SK-N-SH (cell line): Measurements from ENCODE around the gene SLC2A5. TPM values are rescaled to one million over a fixed set of nuclear protein-coding genes. Genes with fewer than 3 reads are reported as not detected.

Experiments used
- CTCF ChIA-PET: fragments of 300-600, 350-600 bp; formaldehyde crosslinking; extraction: SDS; loops from one replicate; lab custom pipeline; 2021; lab: Yijun Ruan, JAX
- POLR2A ChIA-PET: fragments of 350-600 bp; sonication (Branson Sonifier 250); formaldehyde crosslinking; extraction: SDS; loops from one replicate; lab custom pipeline; 2020; ENCODE audit warnings: antibody characterized with exemption, inconsistent platforms; lab: Yijun Ruan, JAX
- DNase-seq: peaks from one replicate; pipeline ENCODE4 v3.0.0; 2012
- H2AFZ ChIP-seq: fragments of 200-600 bp; sonication (generic); 2 replicates; pipeline ENCODE4 v1.8.1; 2016; ENCODE audit warnings: antibody characterized with exemption, mild to moderate bottlenecking, low read depth
- H3F3A ChIP-seq: fragments of 200-600 bp; sonication (generic); replicated peaks from 2 replicates; pipeline ENCODE3; 2016; ENCODE audit warnings: antibody characterized with exemption, mild to moderate bottlenecking; ENCODE audit not compliant: insufficient read depth
- H3K27ac ChIP-seq, 2 experiments: fragments of 200-500 bp in 1 of 2; fragments of 200-600 bp in 1 of 2; sonication (Bioruptor generic) in 1 of 2; sonication (generic), shearing (Covaris generic) in 1 of 2; 2 replicates each; pipeline versions ENCODE4 v1.5.1 to v1.6.1; 2014 to 2016; ENCODE audit warnings: low read depth in 2 of 2, inconsistent platforms in 1 of 2, low read length in 1 of 2, mild to moderate bottlenecking in 1 of 2, mixed read lengths in 1 of 2
- H3K27me3 ChIP-seq: fragments of 200-600 bp; sonication (generic), shearing (Covaris generic); 2 replicates; pipeline ENCODE4 v1.6.1; 2016; ENCODE audit warnings: mixed run types; ENCODE audit not compliant: insufficient read depth
- H3K36me3 ChIP-seq, 2 experiments: fragments of 200-500 bp in 1 of 2; fragments of 200-600 bp in 1 of 2; sonication (Bioruptor generic) in 1 of 2; sonication (generic) in 1 of 2; replicated peaks in 1 of 2; 2 replicates each; pipeline versions ENCODE3 to v1.5.1; 2014 to 2016; ENCODE audit warnings: low read length in 1 of 2, mild to moderate bottlenecking in 1 of 2; ENCODE audit not compliant: insufficient read depth in 2 of 2, control insufficient read depth in 1 of 2
- H3K4me1 ChIP-seq, 2 experiments: fragments of 200-500 bp in 1 of 2; fragments of 200-600 bp in 1 of 2; sonication (Bioruptor generic) in 1 of 2; sonication (generic), shearing (Covaris generic) in 1 of 2; 2 replicates each; pipeline versions ENCODE4 v1.5.1 to v1.6.1; 2014 to 2016; ENCODE audit warnings: low read depth in 1 of 2, low read length in 1 of 2, mixed run types in 1 of 2; ENCODE audit not compliant: insufficient read depth in 2 of 2, control insufficient read depth in 1 of 2
- H3K4me2 ChIP-seq: fragments of 200-600 bp; sonication (generic), shearing (Covaris generic); 2 replicates; pipeline ENCODE4 v1.6.1; 2017; ENCODE audit warnings: mixed run types
- H3K4me3 ChIP-seq, 2 experiments: fragments of 200-500 bp in 1 of 2; fragments of 200-600 bp in 1 of 2; sonication (Bioruptor generic) in 1 of 2; sonication (generic), shearing (Covaris generic) in 1 of 2; 2 replicates each; pipeline versions ENCODE4 v1.5.1 to v1.8.1; 2014 to 2016; ENCODE audit warnings: low read depth in 2 of 2, inconsistent platforms in 1 of 2, low read length in 1 of 2, mild to moderate bottlenecking in 1 of 2, mixed read lengths in 1 of 2, moderate library complexity in 1 of 2
- H3K79me2 ChIP-seq: fragments of 200-600 bp; sonication (generic); 2 replicates; pipeline ENCODE4 v1.8.1; 2017; ENCODE audit warnings: mild to moderate bottlenecking; ENCODE audit not compliant: insufficient read depth
- H3K9ac ChIP-seq: fragments of 200-600 bp; sonication (generic); 2 replicates; pipeline ENCODE4 v1.6.1; 2017; ENCODE audit warnings: mixed run types
- H3K9me2 ChIP-seq: fragments of 200-600 bp; sonication (generic); 2 replicates; pipeline ENCODE4 v1.6.1; 2017; ENCODE audit warnings: mixed run types
- H3K9me3 ChIP-seq: fragments of 200-600 bp; sonication (generic); 2 replicates; pipeline ENCODE4 v1.6.1; 2017; ENCODE audit warnings: mixed run types, mild to moderate bottlenecking, moderate library complexity
- H4K20me1 ChIP-seq: fragments of 200-600 bp; sonication (generic); 2 replicates; pipeline ENCODE4 v1.6.1; 2017; ENCODE audit warnings: mild to moderate bottlenecking, mixed run types; ENCODE audit not compliant: insufficient read depth
- CHD2 ChIP-seq: fragments of 150-350 bp; IDR thresholded peaks from 2 replicates; pipeline ENCODE4 v1.6.1; 2018; ENCODE audit warnings: low read length; ENCODE audit not compliant: partially characterized antibody
- ELF1 ChIP-seq: IDR thresholded peaks from 2 replicates; pipeline ENCODE4 v1.4.0; 2012
- EZH2phosphoT487 ChIP-seq: fragments of 200-600 bp; sonication (generic); IDR thresholded peaks from 2 replicates; pipeline ENCODE4 v1.6.1; 2017; ENCODE audit warnings: low read depth, mixed run types, mild to moderate bottlenecking, antibody characterized with exemption, moderate library complexity, borderline replicate concordance
- FOXM1 ChIP-seq: IDR thresholded peaks from 2 replicates; pipeline ENCODE4 v1.4.0; 2012; ENCODE audit warnings: low read depth, mild to moderate bottlenecking
- GATA2 ChIP-seq: sonication (generic); formaldehyde crosslinking; IDR thresholded peaks from 2 replicates; pipeline ENCODE4 v1.5.0; 2020; ENCODE audit warnings: mild to moderate bottlenecking, missing genetic modification reagents
- JUND ChIP-seq: IDR thresholded peaks from 2 replicates; pipeline ENCODE4 v1.4.0; 2012
- MXI1 ChIP-seq: IDR thresholded peaks from 2 replicates; pipeline ENCODE4 v1.6.1; 2012; ENCODE audit warnings: mild to moderate bottlenecking, low read depth, low read length, improper control_type of control experiment
- POLR2AphosphoS5 ChIP-seq: IDR thresholded peaks from 2 replicates; pipeline ENCODE4 v1.6.1; 2012; ENCODE audit warnings: low read depth, low read length
- RCOR1 ChIP-seq: fragments of 150-350 bp; IDR thresholded peaks from 2 replicates; pipeline ENCODE4 v1.6.1; 2017; ENCODE audit warnings: antibody characterized with exemption, low read length
- RFX5 ChIP-seq: IDR thresholded peaks from 2 replicates; pipeline ENCODE4 v1.6.1; 2012; ENCODE audit warnings: mild to moderate bottlenecking, improper control_type of control experiment, low read length
- RXRA ChIP-seq: IDR thresholded peaks from 2 replicates; pipeline ENCODE4 v1.4.0; 2012; ENCODE audit warnings: low read depth, mild to moderate bottlenecking, borderline replicate concordance
- SIN3A ChIP-seq: IDR thresholded peaks from 2 replicates; pipeline ENCODE4 v1.6.1; 2012; ENCODE audit warnings: low read depth, mild to moderate bottlenecking, low read length, moderate library complexity, borderline replicate concordance
- SMC3 ChIP-seq: IDR thresholded peaks from 2 replicates; pipeline ENCODE4 v1.6.1; 2012; ENCODE audit warnings: low read depth, low read length, improper control_type of control experiment
- TAF1 ChIP-seq: IDR thresholded peaks from 2 replicates; pipeline ENCODE4 v1.6.1; 2012; ENCODE audit warnings: low read depth, mild to moderate bottlenecking, low read length, moderate library complexity, borderline replicate concordance
- TEAD4 ChIP-seq: IDR thresholded peaks from 2 replicates; pipeline ENCODE4 v1.4.0; 2012; ENCODE audit warnings: mild to moderate bottlenecking, borderline replicate concordance; ENCODE audit not compliant: insufficient read depth
- YY1 ChIP-seq: IDR thresholded peaks from 2 replicates; pipeline ENCODE4 v1.4.0; 2012; ENCODE audit warnings: low read depth, mild to moderate bottlenecking
- ZBTB33 ChIP-seq: IDR thresholded peaks from 2 replicates; pipeline ENCODE4 v1.4.0; 2012; ENCODE audit warnings: low read depth, borderline replicate concordance
- WGBS: methylation state at CpG from one replicate; pipeline ENCODE4 v1.1.6; 2017; ENCODE audit warnings: low lambda C conversion rate; 5-methylcytosine and 5-hydroxymethylcytosine counted together
- polyA plus RNA-seq, 3 experiments: library from polyadenylated mRNA; depleted of rRNA; stranded (reverse); fragments of >200 nt; gene quantifications; 2 replicates each; pipeline ENCODE4 v1.2.3, GENCODE V29; 2012
- TF ChIP-seq, protein P1 (sequence below): IDR thresholded peaks from 2 replicates; pipeline ENCODE4 v1.6.1; 2012; ENCODE audit warnings: mild to moderate bottlenecking, low read depth, low read length, moderate library complexity

SLC2A5 gene
- polyA plus RNA-seq, 1 of the 3 experiments (the other 2 are of a cell fraction) = 0.02 TPM

DNA sequence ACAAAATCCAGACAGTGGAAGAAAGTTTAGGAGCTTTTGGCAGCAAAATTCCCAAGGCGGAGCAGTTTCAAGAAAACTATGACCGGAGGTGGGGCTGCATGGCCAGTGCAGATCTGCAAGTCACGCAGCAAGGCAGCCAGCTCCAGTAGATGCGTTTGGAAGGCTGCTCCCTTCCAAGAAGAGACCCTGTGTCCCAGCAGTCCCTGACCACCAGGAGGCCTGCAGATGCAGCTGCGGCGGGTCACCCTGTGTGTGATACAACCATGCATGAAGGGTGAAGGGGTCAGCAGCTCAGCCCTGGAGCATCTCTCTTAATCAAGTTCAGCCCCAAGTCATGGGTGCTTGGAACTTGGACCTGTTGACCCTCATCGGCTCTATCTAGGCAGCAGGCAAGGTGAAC lies 30.1 kb upstream of the SLC2A5 start:
- Histone ChIP-seq H3K27ac (no peak overlapping the region), H3K4me3 (no peak overlapping the region), H3K27me3 (no peaks in the 10 kb centered on the region), H3K9me2 (no peaks in the 10 kb centered on the region), H4K20me1 (no peaks in the 10 kb centered on the region), H3K4me2 (no peak overlapping the region), H3K36me3 (no peaks in the 10 kb centered on the region), H2AFZ (no peak overlapping the region), H3K9me3 (no peaks in the 10 kb centered on the region), H3K79me2 (no peaks in the 10 kb centered on the region), H3F3A (no peaks in the 10 kb centered on the region), H3K4me1 (no peaks in the 10 kb centered on the region), H3K9ac (no peak overlapping the region)
- ChIA-PET POLR2A (no interaction called here), CTCF (interaction anchor here (1.3 to 9.4 kb wide), 4 partner anchors 11 to 181 kb away, joined by 5 to 79 read pairs (median 6); no protein-coding TSS in a partner anchor)
- TF ChIP-seq TEAD4 (no peak), ELF1 (no peak), FOXM1 (no peak), JUND (no peak), POLR2AphosphoS5 (no peak), CHD2 (no peak), RXRA (no peak), RFX5 (no peak), TAF1 (no peak), GATA2 (CRISPR knock-in tag) (no peak), EZH2phosphoT487 (no peak), SIN3A (no peak), SMC3 (no peak), MXI1 (no peak), ZBTB33 (no peak), YY1 (no peak), RCOR1 (no peak)
- TF ChIP-seq, protein P1, sequence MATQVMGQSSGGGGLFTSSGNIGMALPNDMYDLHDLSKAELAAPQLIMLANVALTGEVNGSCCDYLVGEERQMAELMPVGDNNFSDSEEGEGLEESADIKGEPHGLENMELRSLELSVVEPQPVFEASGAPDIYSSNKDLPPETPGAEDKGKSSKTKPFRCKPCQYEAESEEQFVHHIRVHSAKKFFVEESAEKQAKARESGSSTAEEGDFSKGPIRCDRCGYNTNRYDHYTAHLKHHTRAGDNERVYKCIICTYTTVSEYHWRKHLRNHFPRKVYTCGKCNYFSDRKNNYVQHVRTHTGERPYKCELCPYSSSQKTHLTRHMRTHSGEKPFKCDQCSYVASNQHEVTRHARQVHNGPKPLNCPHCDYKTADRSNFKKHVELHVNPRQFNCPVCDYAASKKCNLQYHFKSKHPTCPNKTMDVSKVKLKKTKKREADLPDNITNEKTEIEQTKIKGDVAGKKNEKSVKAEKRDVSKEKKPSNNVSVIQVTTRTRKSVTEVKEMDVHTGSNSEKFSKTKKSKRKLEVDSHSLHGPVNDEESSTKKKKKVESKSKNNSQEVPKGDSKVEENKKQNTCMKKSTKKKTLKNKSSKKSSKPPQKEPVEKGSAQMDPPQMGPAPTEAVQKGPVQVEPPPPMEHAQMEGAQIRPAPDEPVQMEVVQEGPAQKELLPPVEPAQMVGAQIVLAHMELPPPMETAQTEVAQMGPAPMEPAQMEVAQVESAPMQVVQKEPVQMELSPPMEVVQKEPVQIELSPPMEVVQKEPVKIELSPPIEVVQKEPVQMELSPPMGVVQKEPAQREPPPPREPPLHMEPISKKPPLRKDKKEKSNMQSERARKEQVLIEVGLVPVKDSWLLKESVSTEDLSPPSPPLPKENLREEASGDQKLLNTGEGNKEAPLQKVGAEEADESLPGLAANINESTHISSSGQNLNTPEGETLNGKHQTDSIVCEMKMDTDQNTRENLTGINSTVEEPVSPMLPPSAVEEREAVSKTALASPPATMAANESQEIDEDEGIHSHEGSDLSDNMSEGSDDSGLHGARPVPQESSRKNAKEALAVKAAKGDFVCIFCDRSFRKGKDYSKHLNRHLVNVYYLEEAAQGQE = no peak
- no peak for DNase-seq
- 89% methylated on average over 3 of the region's 7 CpGs for WGBS
